GM10248 (cell line): ENCODE data around the gene ZBTB7B.

Experiments
- CTCF ChIA-PET: fragments of 300-600 bp; sonication (Branson Sonifier 250); formaldehyde crosslinking; extraction: SDS; loops from one replicate; lab custom pipeline; 2021; ENCODE audit warnings: antibody characterized with exemption; lab: Yijun Ruan, JAX
- POLR2A ChIA-PET: fragments of 350-650 bp; sonication (Branson Sonifier 250); formaldehyde crosslinking; extraction: SDS; loops from one replicate; lab custom pipeline; 2020; ENCODE audit warnings: antibody characterized with exemption; lab: Yijun Ruan, JAX
- DNase-seq: peaks from one replicate; pipeline ENCODE4 v3.0.0; 2012; ENCODE audit errors: extremely low spot score
- TF ChIP-seq, protein P1 (sequence below): IDR thresholded peaks from 2 replicates; pipeline ENCODE4 v1.5.1; 2012; ENCODE audit warnings: mild to moderate bottlenecking, low read depth; ENCODE audit errors: extremely low read depth, missing control alignments, control extremely low read depth

Gene ZBTB7B

DNA sequence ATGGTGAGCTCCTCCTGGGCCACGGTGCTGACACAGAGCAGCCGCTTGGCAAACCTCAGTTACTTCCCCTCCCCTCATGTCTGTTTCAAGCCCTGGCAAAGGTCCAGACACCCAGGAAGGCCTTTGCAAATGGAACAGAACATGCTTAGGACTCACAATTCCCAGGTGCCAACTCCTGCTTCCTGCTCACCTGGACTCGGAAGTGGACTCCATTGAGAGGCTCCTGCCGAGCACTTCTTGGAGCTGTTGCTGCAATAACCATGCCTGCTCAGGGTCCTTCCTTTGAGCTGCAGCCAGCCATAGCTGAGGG lies 20.3 kb downstream of the ZBTB7B start:
- TF ChIP-seq, protein P1, sequence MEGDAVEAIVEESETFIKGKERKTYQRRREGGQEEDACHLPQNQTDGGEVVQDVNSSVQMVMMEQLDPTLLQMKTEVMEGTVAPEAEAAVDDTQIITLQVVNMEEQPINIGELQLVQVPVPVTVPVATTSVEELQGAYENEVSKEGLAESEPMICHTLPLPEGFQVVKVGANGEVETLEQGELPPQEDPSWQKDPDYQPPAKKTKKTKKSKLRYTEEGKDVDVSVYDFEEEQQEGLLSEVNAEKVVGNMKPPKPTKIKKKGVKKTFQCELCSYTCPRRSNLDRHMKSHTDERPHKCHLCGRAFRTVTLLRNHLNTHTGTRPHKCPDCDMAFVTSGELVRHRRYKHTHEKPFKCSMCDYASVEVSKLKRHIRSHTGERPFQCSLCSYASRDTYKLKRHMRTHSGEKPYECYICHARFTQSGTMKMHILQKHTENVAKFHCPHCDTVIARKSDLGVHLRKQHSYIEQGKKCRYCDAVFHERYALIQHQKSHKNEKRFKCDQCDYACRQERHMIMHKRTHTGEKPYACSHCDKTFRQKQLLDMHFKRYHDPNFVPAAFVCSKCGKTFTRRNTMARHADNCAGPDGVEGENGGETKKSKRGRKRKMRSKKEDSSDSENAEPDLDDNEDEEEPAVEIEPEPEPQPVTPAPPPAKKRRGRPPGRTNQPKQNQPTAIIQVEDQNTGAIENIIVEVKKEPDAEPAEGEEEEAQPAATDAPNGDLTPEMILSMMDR = no peak
- POLR2A ChIA-PET = no interaction called here
- no peak for DNase-seq
- CTCF ChIA-PET = interaction anchor here (1.3 to 13.5 kb wide), 8 partner anchors 8 to 69 kb away, joined by 3 to 175 read pairs (median 5); partner anchors contain the start of genes ADAM15, LENEP and ZBTB7B

- ChIA-PET CTCF (interaction anchor here (1.6 to 3.3 kb wide), 5 partner anchors 8 to 61 kb away, joined by 3 to 15 read pairs (median 5); partner anchors contain the start of gene ADAM15), POLR2A (interaction anchor here (0.6 kb wide), 1 partner anchor 533 kb away, joined by 3 read pairs; no protein-coding TSS in a partner anchor)
- no peak for DNase-seq
- TF ChIP-seq, protein P1 = no peak
These were observed 21.0 kb downstream of the ZBTB7B start for GRCh38 chr1:155023627-155024026.

DNA sequence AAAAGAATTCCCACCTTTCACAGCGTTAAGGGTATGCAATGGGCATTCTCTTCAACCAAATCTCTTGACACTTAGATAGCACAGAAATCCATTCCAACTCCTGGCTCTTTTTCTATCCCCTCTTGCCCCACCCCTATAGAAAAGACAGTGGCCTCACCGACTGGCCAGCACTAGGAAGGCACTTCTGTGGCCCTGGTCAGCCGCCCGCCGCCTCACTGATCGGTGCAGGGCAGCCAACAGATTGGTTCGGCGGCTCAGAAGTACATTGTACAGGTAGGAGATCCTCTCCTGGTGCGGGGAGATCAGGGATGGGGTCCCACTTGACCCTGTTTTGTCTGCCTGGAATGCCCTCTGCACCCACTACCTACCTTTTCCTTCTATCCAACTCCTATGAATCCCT lies 21.7 kb downstream of the ZBTB7B start:
- DNase-seq = no peak
- ChIA-PET POLR2A (interaction anchor here (0.5 to 0.6 kb wide), 2 partner anchors 40 to 534 kb away, joined by 3 read pairs; no protein-coding TSS in a partner anchor), CTCF (interaction anchor here (1.8 to 2.2 kb wide), 2 partner anchors 9 to 61 kb away, joined by 4 to 5 read pairs; no protein-coding TSS in a partner anchor)
- TF ChIP-seq, protein P1 = no peak

- TF ChIP-seq, protein P1 = no peak
- CTCF ChIA-PET = interaction anchor here (1.0 to 2.9 kb wide), 6 partner anchors 8 to 60 kb away, joined by 3 to 10 read pairs (median 4); partner anchors contain the start of gene ADAM15
- no peak for DNase-seq
These were observed 23.6 kb downstream of the ZBTB7B start for GRCh38 chr1:155026154-155026553.

GRCh38 chr1:155026588-155026987 lies 24.0 kb downstream of the ZBTB7B start:
- DNase-seq = no peak
- ChIA-PET POLR2A (interaction anchor here (0.7 kb wide), 1 partner anchor 156 kb away, joined by 3 read pairs; the partner anchor contains the start of gene KCNN3), CTCF (interaction anchor here (1.1 to 2.9 kb wide), 4 partner anchors 9 to 25 kb away, joined by 3 to 10 read pairs (median 4); partner anchors contain the start of gene ADAM15)
- TF ChIP-seq, protein P1 = no peak

More at GRCh38 chr1:155026154-155026553, 23.6 kb downstream of the ZBTB7B start:
- POLR2A ChIA-PET = interaction anchor here (0.7 kb wide), 1 partner anchor 156 kb away, joined by 3 read pairs; the partner anchor contains the start of gene KCNN3

GRCh38 chr1:155029513-155030242 lies 27.1 kb downstream of the ZBTB7B start:
- TF ChIP-seq, protein P1 = no peak
- no peak for DNase-seq
- ChIA-PET POLR2A (no interaction called here), CTCF (interaction anchor here (1.0 to 3.2 kb wide), 6 partner anchors 10 to 56 kb away, joined by 3 to 24 read pairs (median 4); partner anchors contain the start of gene CKS1B)
